Measurements from ENCODE around the gene LGR6. TPM values are rescaled to one million over a fixed set of nuclear protein-coding genes. Genes with fewer than 3 reads are reported as not detected.

Gene LGR6
- total and polyA plus RNA-seq, 2 of the 8 experiments (the other 6 are each of a cell fraction or from before 2014, with no cell fraction given) = 0.50 to 1.0 TPM

DNA sequence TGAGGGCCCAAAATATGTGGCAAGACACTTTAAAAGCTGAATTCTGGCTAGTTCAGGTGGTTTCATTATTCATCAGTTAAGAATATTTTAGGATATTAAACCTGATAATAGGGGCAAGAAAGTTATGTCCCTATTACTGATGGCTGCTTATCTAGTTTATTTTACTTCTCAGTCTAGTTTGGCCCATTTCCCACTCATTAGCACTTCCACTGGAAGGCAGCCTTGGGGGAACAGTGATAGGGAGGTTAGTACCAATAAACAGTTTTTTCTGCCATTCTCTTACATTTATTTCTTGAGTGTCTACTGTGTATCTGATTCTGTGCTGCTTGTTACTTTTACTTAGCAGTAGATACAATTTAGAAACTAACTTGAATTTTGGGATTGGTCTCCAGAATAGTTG lies 163.9 kb downstream of the LGR6 start (continued):
- TF ChIP-seq, protein P1, sequence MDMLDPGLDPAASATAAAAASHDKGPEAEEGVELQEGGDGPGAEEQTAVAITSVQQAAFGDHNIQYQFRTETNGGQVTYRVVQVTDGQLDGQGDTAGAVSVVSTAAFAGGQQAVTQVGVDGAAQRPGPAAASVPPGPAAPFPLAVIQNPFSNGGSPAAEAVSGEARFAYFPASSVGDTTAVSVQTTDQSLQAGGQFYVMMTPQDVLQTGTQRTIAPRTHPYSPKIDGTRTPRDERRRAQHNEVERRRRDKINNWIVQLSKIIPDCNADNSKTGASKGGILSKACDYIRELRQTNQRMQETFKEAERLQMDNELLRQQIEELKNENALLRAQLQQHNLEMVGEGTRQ (IDR thresholded peaks at IDR 0.05; ENCODE audit: low read length) = no peak
- TF ChIP-seq, protein P2, sequence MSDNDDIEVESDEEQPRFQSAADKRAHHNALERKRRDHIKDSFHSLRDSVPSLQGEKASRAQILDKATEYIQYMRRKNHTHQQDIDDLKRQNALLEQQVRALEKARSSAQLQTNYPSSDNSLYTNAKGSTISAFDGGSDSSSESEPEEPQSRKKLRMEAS (IDR thresholded peaks at IDR 0.05) = no peak
- TF ChIP-seq KDM1A (IDR thresholded peaks at IDR 0.05; ENCODE audit: borderline replicate concordance, low read length) = no peak
- TF ChIP-seq, protein P3, sequence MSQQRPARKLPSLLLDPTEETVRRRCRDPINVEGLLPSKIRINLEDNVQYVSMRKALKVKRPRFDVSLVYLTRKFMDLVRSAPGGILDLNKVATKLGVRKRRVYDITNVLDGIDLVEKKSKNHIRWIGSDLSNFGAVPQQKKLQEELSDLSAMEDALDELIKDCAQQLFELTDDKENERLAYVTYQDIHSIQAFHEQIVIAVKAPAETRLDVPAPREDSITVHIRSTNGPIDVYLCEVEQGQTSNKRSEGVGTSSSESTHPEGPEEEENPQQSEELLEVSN (IDR thresholded peaks at IDR 0.05) = no peak
- no peak for TF ChIP-seq BACH1 (IDR thresholded peaks at IDR 0.05; ENCODE audit: low read length)
- TF ChIP-seq CHD2 (IDR thresholded peaks at IDR 0.05; ENCODE audit: low read length) = no peak
- TF ChIP-seq, protein P4, sequence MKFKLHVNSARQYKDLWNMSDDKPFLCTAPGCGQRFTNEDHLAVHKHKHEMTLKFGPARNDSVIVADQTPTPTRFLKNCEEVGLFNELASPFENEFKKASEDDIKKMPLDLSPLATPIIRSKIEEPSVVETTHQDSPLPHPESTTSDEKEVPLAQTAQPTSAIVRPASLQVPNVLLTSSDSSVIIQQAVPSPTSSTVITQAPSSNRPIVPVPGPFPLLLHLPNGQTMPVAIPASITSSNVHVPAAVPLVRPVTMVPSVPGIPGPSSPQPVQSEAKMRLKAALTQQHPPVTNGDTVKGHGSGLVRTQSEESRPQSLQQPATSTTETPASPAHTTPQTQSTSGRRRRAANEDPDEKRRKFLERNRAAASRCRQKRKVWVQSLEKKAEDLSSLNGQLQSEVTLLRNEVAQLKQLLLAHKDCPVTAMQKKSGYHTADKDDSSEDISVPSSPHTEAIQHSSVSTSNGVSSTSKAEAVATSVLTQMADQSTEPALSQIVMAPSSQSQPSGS (IDR thresholded peaks at IDR 0.05; ENCODE audit: low read length) = no peak
- no peak for TF ChIP-seq YY1 (IDR thresholded peaks at IDR 0.05; ENCODE audit: low read depth, low read length)
- no peak for TF ChIP-seq CBX8 (IDR thresholded peaks at IDR 0.05; ENCODE audit: borderline replicate concordance, low read depth, low read length)
